Measurements from ENCODE around the gene ZACN. TPM values are rescaled to one million over a fixed set of nuclear protein-coding genes. Genes with fewer than 3 reads are reported as not detected.

Gene ZACN
- total RNA-seq, 1 donor, result not detected

DNA sequence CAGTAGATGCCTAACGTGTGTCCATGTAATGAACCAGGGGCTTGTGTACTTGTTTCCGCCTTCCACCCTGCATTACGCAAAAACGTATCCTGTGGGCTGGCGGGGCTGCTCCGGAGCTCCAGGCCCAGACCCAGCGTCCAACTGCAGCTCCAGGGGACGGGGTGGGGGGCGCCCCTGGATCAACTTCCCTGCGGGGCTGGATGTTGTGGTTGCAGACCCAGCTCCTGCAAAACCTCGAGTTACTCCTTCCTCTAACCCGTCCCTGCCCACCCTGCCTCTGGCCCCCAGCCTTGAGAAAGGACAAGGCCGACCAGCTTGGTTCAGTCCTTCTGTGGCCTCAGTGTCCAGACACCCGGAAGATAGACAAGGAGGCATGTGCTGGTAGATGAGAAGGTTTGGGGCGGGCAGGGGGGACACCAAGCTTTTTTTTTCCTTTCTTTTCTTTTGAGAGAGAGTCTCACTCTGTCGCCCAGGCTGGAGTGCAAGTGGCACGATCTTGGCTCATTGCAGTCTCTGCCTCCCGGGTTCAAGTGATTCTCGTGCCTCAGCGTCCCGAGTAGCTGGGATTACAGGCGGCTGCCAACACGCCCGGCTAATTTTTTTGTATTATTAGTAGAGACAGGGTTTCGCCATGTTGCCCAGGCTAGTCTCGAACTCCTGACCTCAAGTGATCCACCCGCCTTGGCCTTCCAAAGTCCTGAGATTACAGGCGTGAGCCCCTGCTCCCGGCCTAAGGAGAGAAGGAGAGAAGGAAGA is 25.3 kb downstream of the ZACN start:
- H4K20me1 ChIP-seq (ENCODE audit: insufficient read depth, low read length), result no peaks in the 10 kb centered on the region
- no peaks in the 10 kb centered on the region for H3K27me3 ChIP-seq (ENCODE audit: insufficient read depth, low read length)
- no peak for TF ChIP-seq CTCF (IDR thresholded peaks at IDR 0.05; ENCODE audit: extremely low read depth, low read depth, low read length)
- peak overlapping the region; percentile 87 for H3K27ac ChIP-seq (ENCODE audit: low read depth, low read length)
- peaks cover 9% of the 10 kb centered on the region for H3K4me1 ChIP-seq (ENCODE audit: insufficient read depth, low read length)
- H3K9me3 ChIP-seq (ENCODE audit: low read depth, low read length), result no peaks in the 10 kb centered on the region
- peak overlapping the region; percentile 98 for H3K4me3 ChIP-seq (ENCODE audit: insufficient read depth, low read length)
- peak overlapping the region; percentile 100 for H2AFZ ChIP-seq (ENCODE audit: low read length)
- H3K36me3 ChIP-seq (ENCODE audit: insufficient read depth, low read length), result peaks cover 24% of the 10 kb centered on the region
- peak overlapping the region; percentile 95 for H3K4me2 ChIP-seq (ENCODE audit: insufficient read depth, low read length)
- DNase-seq (ENCODE audit: insufficient read length, low spot score, missing footprints), result no peak
- H3K79me2 ChIP-seq (ENCODE audit: insufficient read depth, low read length), result peaks cover 23% of the 10 kb centered on the region

GRCh38 chr17:76104896-76105231 is 25.9 kb downstream of the ZACN start:
- Histone ChIP-seq H3K27ac (ENCODE audit: low read depth, low read length) (no peak overlapping the region), H2AFZ (ENCODE audit: low read length) (no peak overlapping the region), H3K9me3 (ENCODE audit: low read depth, low read length) (no peaks in the 10 kb centered on the region), H3K79me2 (ENCODE audit: insufficient read depth, low read length) (peaks cover 23% of the 10 kb centered on the region), H3K4me2 (ENCODE audit: insufficient read depth, low read length) (no peak overlapping the region), H3K4me3 (ENCODE audit: insufficient read depth, low read length) (no peak overlapping the region), H4K20me1 (ENCODE audit: insufficient read depth, low read length) (no peaks in the 10 kb centered on the region), H3K36me3 (ENCODE audit: insufficient read depth, low read length) (peaks cover 19% of the 10 kb centered on the region), H3K27me3 (ENCODE audit: insufficient read depth, low read length) (no peaks in the 10 kb centered on the region), H3K4me1 (ENCODE audit: insufficient read depth, low read length) (peaks cover 9% of the 10 kb centered on the region)
- TF ChIP-seq CTCF (IDR thresholded peaks at IDR 0.05; ENCODE audit: extremely low read depth, low read depth, low read length), result no peak
- peak; percentile 1 for DNase-seq (ENCODE audit: insufficient read length, low spot score, missing footprints)

GRCh38 chr17:76106703-76107102 is 27.7 kb downstream of the ZACN start:
- H3K27me3 ChIP-seq (ENCODE audit: insufficient read depth, low read length), result no peaks in the 10 kb centered on the region
- H3K36me3 ChIP-seq (ENCODE audit: insufficient read depth, low read length), result peaks cover 1% of the 10 kb centered on the region
- peaks cover 19% of the 10 kb centered on the region for H3K79me2 ChIP-seq (ENCODE audit: insufficient read depth, low read length)
- H3K27ac ChIP-seq (ENCODE audit: low read depth, low read length), result no peak overlapping the region
- DNase-seq (ENCODE audit: insufficient read length, low spot score, missing footprints), result peak; percentile 1
- no peak overlapping the region for H3K4me2 ChIP-seq (ENCODE audit: insufficient read depth, low read length)
- no peaks in the 10 kb centered on the region for H3K9me3 ChIP-seq (ENCODE audit: low read depth, low read length)
- no peak overlapping the region for H3K4me3 ChIP-seq (ENCODE audit: insufficient read depth, low read length)
- peak overlapping the region; percentile 62 for H2AFZ ChIP-seq (ENCODE audit: low read length)
- no peak for TF ChIP-seq CTCF (IDR thresholded peaks at IDR 0.05; ENCODE audit: extremely low read depth, low read depth, low read length)
- peaks cover 9% of the 10 kb centered on the region for H3K4me1 ChIP-seq (ENCODE audit: insufficient read depth, low read length)
- H4K20me1 ChIP-seq (ENCODE audit: insufficient read depth, low read length), result no peaks in the 10 kb centered on the region

DNA sequence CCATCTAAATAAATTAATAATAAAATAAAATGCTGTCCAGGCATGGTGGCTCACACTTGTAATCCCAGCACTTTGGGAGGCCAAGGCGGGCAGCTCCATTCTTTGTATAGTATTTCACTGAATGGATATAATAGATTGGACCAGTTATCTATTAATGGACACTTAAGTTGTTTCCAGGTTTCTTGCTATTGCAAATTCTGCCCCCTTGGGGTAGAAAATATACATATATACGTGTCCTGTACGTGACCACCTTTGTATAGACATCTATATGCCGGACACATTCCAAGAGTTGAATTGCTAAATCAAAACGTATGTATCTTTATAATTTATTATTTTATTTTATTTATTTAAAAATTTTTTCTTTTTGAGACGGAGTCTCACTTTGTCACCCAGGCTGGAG is 28.5 kb downstream of the ZACN start:
- no peak overlapping the region for H3K4me3 ChIP-seq (ENCODE audit: insufficient read depth, low read length)
- H3K27ac ChIP-seq (ENCODE audit: low read depth, low read length), result no peak overlapping the region
- peak; percentile 43 for DNase-seq (ENCODE audit: insufficient read length, low spot score, missing footprints)
- H3K27me3 ChIP-seq (ENCODE audit: insufficient read depth, low read length), result no peaks in the 10 kb centered on the region
- no peaks in the 10 kb centered on the region for H3K36me3 ChIP-seq (ENCODE audit: insufficient read depth, low read length)
- peak; percentile 9 for TF ChIP-seq CTCF (IDR thresholded peaks at IDR 0.05; ENCODE audit: extremely low read depth, low read depth, low read length)
- H2AFZ ChIP-seq (ENCODE audit: low read length), result no peak overlapping the region
- no peaks in the 10 kb centered on the region for H3K9me3 ChIP-seq (ENCODE audit: low read depth, low read length)
- H4K20me1 ChIP-seq (ENCODE audit: insufficient read depth, low read length), result no peaks in the 10 kb centered on the region
- peaks cover 11% of the 10 kb centered on the region for H3K79me2 ChIP-seq (ENCODE audit: insufficient read depth, low read length)
- H3K4me2 ChIP-seq (ENCODE audit: insufficient read depth, low read length), result no peak overlapping the region
- peaks cover 9% of the 10 kb centered on the region for H3K4me1 ChIP-seq (ENCODE audit: insufficient read depth, low read length)

Measured in osteoblast (primary cell).